Stimulated activated CD8-positive, alpha-beta memory T cell treated with anti-CD3 and anti-CD28 coated beads, Interleukin-7, amount 100 ng/mL, for 4 hours (primary cell): ENCODE data around the gene ZNF598.

ENCODE experiments used
- DNase-seq, 2 donors: peaks; one replicate each; pipeline ENCODE4 v3.0.0-alpha.2; 2020; ENCODE audit warnings: low read depth in 2 of 2

Gene ZNF598

GRCh38 chr16:2008009-2008526 is 1.6 kb downstream of the ZNF598 start:
- DNase-seq: no peak

- DNase-seq: no peak
These were observed 2.4 kb downstream of the ZNF598 start for GRCh38 chr16:2007081-2007836.

GRCh38 chr16:2006317-2006716 is 3.3 kb downstream of the ZNF598 start:
- no peak for DNase-seq

- DNase-seq: no peak
These were observed 4.0 kb downstream of the ZNF598 start for GRCh38 chr16:2005646-2006045.

- no peak for DNase-seq
These were observed 4.7 kb downstream of the ZNF598 start for GRCh38 chr16:2004795-2005517.

GRCh38 chr16:2003827-2004641 is 5.6 kb downstream of the ZNF598 start:
- DNase-seq: peak; percentile 55 to 72

GRCh38 chr16:2003231-2003826 is 6.3 kb downstream of the ZNF598 start:
- no peak for DNase-seq

- no peak for DNase-seq
These were observed 7.0 kb downstream of the ZNF598 start for GRCh38 chr16:2002406-2003230.

GRCh38 chr16:2001456-2002355 is 7.9 kb downstream of the ZNF598 start:
- no peak for DNase-seq

GRCh38 chr16:2001035-2001434 is 8.6 kb downstream of the ZNF598 start:
- DNase-seq: no peak

GRCh38 chr16:1999866-2000514 is 9.6 kb downstream of the ZNF598 start:
- DNase-seq: no peak

GRCh38 chr16:1998852-1999801 is 10.5 kb downstream of the ZNF598 start:
- DNase-seq: no peak

- DNase-seq: no peak
These were observed 11.2 kb downstream of the ZNF598 start for GRCh38 chr16:1998360-1998835.

- DNase-seq: no peak
These were observed 11.9 kb downstream of the ZNF598 start for GRCh38 chr16:1997494-1998359.

GRCh38 chr16:1993731-1994131 is 15.9 kb downstream of the ZNF598 start:
- no peak for DNase-seq

- no peak for DNase-seq
These were observed 16.8 kb downstream of the ZNF598 start for GRCh38 chr16:1992704-1993317.
